ENCODE data around the gene ARIH2.
A peak's percentile ranks its signal among the peaks of the same experiment; 100 is the strongest.
"Not testable (repeated sequence)": the region's sequence is repeated elsewhere in the genome, so short reads cannot be mapped to it uniquely, and the experiment has no call there.

Gene ARIH2

DNA sequence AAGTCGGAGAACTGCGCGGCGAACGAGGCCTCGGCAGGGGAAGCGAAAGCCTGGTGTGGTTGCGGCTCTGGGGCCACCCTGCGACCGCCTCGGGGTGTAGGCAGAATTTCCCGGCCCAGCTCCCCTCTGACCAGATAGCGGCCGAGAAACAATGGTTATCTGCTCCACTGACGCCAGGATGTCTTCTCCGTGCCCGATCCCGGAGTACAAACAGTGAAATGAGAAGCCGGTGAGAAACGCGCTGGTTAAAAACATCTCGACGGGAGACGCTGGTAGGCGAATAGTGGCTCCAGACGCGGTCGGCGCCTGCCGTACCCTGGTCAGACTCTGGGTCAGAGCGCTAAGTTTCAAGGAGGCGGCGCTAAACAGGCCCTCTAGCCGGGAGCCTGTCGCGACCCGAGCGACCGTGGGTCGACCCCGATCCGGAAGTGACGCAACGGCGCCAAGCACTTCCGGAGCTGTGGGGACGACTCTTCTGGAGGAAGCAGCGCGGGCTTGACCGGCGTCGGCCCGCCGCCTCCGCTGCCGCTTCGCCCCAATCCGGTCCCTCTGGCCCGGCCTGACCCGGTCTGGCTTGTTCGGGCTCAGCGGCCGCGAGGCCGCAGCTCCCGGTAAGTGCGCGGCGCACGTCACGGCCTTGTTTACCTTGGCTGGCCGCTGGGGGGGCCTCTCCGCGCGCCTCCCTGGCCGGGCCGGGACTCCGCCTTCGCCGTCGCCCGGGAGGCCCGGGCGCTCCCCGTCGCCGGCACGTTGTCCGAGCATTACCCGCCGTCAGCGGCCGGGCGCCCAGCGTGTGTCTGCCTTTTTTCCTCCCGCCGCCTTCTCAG lies at the start of gene ARIH2:
Gene ARIH2, plus strand, starts transcription at position 455 of the 827 bp plus-strand sequence. CDS start 8,717 bp downstream, outside the sequence.
- peak; percentile 95 for DNase-seq

DNA sequence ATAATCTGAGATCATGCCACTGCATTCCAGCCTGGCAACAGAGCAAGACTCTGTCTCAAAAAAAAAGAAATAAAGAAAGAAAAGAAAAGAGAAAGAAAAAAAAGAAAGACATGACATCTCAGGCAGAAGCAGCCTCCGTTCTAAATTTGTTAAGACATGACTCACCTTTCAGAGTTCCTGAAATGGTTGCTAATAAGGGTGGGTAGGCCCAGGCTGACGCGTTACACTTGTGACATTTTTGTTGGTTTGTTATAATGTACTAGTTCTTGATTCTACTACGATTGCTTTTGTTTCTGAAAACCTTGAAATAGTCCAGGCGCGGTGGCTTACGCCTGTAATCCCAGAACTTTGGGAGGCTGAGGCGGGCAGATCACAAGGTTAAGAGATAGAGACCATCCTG lies 41.0 kb upstream of the ARIH2 start:
- no peak for DNase-seq

DNA sequence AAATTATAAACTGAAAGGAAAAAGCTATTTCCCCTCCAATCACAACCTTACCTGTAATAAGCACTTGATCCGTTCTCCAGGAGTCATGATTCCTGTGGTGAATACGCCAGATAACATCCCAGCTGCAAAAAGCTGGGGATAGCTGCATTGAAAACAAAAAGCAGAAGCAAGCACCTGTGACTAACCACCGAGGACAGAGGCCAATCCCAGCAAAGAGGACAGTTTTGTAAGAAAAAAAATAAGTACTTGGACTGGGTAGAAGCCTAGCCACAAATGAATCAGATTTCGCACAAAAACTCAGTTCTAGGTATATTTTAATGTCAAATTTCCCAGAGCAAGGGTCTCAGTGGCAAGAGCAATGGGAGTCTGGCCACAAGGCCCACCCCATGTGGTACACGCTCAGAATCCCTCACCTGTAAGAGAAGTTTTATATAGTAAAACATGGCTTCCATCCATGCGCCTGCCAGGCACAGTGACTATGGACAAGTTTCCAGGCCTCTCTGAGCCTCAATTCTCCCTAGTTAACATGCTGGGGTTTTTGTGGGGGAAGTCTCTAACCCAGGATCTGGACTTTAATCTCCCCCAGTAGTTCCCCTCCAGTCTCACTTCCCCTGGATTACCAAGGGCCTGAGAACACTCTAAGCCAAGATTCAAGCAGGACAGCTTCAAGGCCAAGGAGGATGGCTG lies 39.2 kb upstream of the ARIH2 start:
- no peak for DNase-seq

DNA sequence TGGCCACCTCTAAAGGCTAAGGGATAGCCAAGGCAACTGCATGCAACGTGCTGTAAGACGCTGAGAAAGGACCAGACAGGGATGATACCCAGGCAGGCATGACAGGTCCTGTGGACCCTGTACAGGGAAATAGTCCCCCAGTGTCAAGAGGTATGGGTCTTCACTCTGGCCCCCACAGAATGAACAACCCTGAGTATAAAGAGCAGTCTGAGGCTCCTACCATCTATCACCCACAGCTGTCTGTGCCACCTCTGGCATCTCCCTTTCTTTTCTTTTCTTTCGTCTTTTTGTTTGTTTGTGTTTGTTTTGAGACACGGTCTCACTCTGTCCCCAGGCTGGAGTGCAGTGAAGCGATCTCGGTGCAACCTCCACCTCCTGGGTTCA lies 38.7 kb upstream of the ARIH2 start:
- DNase-seq = no peak

DNA sequence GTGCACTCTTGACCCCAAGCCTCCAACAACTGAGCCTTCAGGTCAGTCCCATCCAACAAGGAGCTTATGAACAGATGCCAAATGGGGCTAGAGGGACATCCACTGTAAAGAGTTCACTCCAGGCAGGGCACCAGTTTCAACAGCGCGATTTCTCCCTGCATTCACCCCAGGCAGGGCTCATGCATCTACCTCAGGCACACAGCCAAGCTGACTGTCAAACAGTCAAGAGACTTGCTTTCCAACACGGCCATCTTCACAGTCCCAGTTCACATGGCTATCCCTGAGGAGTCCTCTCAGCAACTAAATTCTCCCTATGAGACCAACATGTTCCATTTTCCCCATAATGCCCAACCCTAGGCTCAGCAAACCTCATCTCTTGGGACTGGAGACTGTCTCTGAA lies 37.6 kb upstream of the ARIH2 start:
- no peak for DNase-seq

DNA sequence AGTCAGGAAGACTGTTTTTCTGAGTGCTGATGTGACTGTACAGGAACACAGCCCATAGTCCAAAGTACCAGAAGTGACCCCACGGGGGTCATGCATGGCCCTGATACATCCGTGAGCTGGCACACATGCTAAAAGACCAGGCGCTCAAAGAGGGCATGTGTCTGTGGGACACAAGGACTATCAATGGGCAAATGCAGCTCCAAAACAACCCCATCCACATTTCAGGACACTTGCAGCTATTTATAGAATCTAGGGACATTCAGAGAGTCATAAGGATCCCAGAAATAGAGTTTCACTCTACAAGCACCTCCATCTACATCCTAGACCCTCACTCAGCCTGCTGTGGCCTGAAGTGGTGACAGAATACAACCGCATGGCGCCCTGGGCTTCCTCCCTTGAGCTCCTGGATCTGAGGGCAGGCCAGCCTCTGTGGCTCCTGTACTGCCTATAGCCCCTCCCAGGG lies 37.0 kb upstream of the ARIH2 start:
- DNase-seq = no peak

DNA sequence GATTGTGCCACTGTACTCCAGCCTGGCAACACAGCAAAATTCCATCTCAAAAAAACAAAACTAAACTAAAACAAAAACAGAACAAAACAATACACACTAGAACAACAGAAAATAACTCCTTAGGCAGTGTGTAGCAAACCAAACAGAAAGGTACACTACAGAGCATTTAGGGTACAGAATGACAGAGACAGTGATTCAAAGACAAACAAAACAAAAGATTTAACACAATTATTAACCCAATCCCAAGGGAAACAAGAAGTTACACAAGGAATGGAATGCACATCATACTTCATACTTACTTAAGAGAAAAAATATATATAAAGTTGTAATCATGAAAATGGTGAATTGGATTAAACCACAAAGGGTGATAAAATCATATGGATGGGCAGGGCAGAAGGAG lies 32.9 kb upstream of the ARIH2 start:
- no peak for DNase-seq

DNA sequence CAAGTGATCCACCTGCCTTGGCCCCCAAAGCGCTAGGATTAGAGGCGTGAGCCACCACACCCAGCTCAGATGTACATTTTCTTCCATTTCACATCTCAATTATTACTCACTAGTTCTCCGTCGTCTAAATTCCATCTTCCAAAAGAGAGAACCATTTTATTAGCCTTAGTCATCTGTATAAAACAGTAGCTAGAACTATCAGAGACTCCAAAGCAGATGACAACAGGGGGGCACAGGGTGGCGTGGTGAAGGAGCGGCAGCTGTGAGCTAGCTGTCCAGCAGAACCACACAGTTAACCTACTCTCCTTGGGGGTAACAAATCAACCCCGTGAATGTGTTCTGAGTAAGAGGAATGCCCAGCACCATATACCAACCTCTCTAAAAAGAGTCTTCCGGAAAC lies 27.0 kb upstream of the ARIH2 start:
- no peak for DNase-seq

DNA sequence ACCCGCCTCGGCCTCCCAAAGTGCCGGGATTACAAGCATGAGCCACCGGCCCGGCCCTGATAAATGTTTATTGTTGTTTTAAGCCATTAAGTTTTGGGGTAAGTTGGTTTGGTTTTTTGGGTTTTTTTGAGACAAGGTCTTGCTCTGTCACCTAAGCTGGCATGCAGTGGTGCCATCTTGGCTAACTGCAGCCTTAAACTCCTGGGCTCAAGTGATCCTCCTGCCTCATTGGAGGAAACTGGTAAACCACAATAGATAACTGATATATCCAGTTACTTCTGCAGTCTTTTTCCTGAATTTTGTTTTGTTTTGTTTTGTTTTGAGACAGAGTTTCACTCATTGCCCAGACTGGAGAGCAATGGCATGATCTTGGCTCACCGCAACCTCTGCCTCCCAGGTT lies 24.1 kb upstream of the ARIH2 start:
- no peak for DNase-seq

DNA sequence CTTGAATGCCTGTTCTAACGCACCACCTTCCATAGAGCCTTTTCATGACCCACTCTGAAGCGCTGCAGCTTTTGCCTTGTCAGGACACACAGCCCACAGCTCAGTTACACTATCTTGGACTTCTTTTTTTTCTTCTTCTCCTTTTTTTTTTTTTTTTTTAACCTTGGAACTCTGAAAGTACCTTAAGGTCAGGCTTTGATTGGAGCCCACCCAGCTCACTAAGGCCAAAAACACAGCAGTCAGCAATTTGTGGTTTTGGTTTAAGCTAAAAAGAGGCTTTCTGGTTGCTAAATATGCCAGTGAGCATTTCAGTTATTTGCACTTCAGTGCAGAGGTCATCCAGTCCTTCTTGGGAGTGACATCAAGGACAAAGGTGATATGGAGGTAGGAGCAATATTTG lies 21.7 kb upstream of the ARIH2 start:
- no peak for DNase-seq

DNA sequence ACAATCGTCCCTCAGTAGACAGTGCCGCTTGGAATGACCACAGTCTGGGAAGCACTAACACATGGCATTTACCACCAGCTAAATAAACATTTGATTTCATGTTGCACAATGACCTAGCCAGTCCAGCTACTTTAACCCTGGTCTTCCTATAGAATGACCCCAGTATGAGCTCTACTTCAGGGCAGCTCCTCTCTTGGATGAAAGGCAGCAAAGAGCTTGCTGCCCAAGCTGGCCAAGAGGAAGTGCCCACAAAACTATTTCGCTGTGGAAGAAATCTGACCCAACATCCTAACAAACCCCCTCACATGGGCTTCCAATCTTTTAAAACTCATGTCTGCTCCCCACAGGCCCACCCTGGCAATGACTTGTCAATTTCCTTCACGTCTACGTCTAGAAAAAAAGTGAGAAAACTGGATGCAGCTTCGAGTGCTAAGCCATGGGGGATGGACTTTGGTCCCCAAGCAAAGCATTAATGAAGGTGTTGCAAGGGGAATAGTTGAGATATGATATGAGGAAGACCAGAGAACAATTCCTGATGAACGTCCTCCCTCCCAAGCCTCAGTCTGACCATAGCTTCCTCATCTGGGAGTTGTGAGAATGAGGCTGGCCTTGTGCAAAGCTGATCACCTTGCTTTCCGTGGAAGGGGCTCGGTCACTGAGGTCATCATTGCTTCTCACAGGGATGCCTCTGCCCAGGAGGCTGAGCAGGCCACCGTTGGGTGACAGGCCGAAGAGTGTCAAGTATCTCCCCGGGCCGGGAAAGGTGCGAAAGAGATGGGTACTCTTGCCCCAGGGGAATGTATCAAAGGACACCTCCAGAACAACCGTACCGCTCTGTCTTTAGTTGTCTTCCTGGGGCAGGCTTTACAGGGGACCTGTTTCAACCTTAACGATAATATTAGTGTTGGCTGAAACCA lies 20.9 kb upstream of the ARIH2 start:
- no peak for DNase-seq

DNA sequence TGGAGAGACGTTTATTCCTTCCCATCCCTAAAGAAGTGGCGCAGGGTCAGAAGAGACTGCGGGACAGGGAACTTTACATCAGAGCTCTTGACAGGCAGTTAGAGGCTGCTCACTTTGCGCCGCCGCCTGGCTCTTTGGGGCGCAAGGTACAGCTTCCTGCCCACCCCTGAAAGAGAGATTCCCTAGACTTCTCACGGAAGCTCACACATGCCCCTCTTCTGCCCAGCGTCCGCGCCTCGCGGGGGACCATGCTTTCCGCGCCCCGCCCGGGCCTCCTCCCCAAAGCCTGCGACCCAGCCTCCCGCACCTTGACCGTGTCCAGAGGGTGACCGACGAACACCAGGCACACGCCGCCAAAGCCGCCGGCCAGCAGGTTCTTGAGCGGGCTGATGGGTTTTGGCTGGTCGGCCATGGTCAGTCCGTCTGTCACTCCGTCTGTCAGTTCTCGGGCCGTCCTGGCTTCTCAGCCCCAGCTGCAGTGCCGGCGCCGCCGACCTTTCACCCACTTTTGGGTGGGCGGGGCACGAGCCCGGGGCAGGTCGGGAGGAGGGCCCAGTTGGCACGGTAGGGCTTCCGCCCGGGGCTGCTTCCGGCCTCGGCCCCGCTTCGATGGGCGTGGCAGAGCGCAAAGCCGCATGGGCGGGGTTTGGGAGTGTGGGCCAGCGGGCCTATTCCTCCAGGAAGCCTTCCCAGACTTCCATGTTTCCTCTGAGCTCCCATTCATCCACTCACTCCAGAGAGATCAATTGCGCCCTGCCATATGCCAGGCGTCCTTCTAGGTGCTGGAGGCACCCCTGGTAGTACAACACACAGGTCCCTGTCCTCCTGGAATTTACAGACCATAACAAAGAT lies 20.0 kb upstream of the ARIH2 start, which contains the start of gene SLC25A20:
Gene SLC25A20, minus strand, starts transcription at position 500 of the 852 bp plus-strand sequence. Its CDS starts 88 bp downstream, at position 412.
- DNase-seq = peak; percentile 95

DNA sequence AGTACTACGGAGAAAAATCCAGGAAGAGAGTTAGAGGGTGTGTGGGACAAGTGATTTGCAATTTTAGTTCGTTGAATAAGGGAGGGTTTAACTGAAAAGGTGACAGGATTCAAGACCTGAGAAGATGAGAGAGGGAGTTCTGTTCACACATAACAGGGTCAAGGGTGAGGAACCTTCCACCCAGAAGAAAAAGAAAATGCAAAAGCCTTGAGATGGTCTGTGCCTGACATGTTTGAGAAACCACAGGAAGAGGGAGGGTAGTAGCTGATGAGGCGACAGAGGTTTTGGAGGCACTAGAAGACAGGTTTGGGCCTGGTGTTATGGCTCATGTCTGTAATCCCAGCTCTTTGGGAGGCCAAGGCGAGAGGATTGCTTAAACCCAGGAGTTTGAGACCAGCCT lies 19.4 kb upstream of the ARIH2 start:
- peak; percentile 43 for DNase-seq

DNA sequence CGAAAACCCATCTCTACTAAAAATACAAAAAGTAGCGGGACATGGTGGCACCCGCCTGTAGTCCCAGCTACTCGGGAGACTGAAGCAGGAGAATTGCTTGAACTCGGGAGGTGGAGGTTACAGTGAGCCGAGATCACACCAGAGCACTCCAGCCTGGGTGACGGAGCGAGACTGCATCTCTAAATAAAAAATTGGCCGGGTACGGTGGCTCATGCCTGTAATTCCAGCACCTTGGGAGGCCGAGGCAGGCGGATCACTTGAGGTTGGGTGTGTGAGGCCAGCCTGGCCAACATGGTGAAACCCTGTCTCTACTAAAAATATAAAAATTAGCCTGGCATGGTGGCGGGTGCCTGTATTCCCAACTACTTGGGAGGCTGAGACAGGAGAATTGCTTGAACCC lies 11.6 kb upstream of the ARIH2 start:
- not testable (repeated sequence) for DNase-seq

DNA sequence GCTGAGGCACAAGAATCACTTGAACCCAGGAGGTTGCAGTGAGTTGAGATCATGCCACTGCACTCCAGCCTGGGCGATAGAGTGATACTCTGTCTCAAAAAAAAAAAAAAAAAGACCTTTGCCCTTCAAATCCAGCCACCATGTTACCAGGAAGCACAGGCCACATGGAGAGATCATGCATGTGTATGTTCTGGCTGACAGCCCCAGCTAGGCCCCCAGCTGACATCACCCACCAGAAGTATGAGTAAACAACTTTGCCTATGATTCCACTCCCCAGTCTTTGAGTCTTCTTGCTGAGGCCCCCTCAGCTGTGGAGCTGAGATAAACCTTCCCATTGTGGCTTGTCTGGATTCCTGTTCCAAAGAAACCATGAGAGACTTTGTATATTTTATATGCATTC lies 3.3 kb upstream of the ARIH2 start:
- DNase-seq = no peak

DNA sequence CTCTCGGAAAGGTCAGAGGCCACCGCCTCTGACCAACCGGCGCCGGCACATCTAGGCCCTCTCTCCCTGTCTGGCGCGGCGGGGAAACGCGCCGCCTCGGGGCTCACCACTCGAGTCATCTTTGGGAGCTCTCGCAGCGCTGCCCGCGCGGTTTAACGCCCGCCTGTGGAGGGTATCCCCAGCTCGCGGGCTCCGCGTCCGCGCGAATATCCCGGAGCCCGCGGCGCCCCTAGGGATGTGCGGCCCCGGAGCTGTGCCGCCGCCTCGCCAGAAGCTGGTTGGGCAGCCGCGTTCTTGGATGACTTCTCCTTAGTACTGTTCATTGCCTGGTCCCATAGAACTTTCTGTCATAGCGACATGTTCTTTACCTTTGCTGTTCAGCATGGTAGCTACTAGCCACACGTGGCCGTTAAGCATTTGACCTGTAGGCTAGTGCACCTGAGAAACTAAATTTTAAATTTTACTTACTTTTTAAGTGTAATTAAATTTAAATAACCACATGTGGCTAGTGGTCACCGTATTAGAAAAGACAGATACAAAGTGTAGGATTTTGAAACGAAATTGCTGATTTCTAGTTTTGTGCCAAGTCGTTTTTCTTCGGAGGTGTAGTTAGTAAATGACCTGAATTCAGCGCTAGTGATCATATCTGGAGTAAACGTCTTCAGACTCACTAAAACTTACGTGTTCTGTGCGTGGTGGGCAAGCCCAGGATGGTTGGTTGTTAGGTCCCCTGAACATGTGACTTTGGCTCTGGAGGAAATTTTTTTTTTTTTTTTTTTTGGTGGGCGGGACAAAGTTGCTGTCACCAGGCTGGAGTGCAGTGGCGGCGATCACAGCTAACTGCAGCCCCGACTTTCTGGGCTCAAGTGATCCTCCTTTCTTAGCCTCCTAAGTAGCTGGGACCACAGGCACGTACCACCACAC lies 835 bp downstream of the ARIH2 start:
- DNase-seq = peak; percentile 78

DNA sequence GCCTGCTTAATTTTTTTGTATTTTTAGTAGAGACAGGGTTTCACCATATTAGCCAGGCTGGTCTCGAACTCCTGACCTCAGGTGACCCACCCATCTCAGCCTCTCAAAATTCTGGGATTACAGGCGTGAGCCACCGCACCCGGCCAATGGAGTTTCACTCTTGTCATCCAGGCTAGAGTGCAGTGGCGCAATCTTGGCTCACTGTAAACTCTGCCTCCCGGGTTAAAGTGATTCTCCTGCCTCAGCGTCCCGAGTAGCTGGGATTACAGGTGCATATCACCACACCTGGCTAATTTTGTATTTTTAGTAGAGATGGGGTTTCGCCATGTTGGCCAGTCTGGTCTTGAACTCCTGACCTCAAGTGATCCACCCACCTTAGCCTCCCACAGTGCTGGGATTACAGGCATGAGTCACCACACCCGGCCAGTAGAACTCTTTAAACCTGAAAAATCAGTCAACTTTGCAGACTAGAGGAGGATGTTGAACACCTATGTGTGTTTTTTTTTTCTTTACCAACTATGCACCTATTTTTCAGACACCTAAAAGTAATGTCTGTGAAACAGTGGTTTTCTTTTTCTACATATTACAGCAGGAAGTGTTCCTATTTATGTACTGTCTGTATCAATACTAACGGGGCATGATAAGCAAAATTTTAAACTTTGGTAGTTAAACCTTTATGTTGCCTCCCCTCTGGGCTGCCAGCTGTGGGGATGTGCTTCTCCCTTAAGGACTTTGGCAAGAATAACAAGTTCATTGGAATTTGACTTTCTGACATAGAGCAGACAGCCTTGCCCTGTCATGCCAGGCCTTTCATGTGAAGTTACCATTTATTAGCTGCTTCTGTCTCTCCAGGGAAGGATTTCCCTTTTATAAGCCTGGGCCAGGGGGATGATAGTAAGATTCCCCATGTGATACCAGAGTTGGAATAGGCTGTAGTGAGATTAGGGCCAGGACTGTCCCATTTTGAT lies 8.1 kb downstream of the ARIH2 start:
- peak; percentile 39 for DNase-seq

DNA sequence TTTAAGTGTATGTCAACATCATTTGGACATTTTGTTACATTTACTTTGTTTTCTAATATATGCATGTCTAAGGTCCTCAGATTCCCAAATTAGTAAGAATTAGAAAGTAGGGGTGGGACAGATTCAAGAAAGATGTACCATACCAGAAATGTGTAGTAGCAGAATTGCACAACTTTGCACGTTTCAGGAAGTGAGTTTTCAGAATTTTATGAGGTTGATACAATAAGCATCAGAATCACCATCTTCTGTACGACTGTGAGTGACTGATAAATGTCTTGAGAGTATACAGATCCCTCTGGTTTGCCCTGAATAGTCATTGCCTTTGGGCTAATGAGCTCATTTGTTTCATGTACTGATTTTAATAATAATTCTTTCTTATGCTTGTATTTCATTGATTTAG lies 9.3 kb downstream of the ARIH2 start:
- DNase-seq = peak; percentile 56

DNA sequence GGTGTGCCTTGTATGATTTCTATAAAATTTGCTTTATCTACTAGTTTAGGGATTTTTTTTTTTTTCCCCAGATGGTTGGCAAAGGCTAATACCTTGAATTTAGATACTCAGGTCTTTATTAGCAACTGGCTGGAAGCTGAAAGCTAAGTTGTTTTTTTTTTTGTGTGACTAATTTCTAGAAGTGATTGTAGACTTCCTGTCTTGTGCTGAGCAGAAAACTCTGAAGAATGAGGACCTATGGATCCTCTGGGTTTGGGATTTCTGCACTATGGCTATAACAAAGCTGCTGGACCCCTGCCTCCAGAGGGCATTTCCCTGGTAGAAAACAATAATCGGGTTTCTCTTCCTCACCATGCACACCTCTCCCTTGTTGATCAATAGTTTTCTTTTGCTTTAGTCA lies 10.0 kb downstream of the ARIH2 start:
- DNase-seq = peak; percentile 29

Data from activated CD4-positive, alpha-beta T cell treated with anti-CD3 and anti-CD28 coated beads, Interleukin-2, amount 50 U/mL, for 16 hours (primary cell).